Body of pancreas (tissue), 4 donors: ENCODE results near the gene PTPRN2.

Source experiments
- CTCF ChIP-seq, 7 experiments: fragments of 450-650 bp in 4 of 7; fragments of 200-600 bp in 3 of 7; sonication (generic) in 3 of 7; IDR thresholded peaks; one replicate each; pipeline ENCODE4 v1.5.1; 2016 to 2019; ENCODE audit warnings: antibody characterized with exemption in 7 of 7
- POLR2A ChIP-seq, 3 donors: fragments of 450-650 bp; IDR thresholded peaks; one replicate each; pipeline ENCODE4 v1.6.1; 2016; ENCODE audit warnings: antibody characterized with exemption in 3 of 3, mild to moderate bottlenecking in 2 of 3

- TF ChIP-seq CTCF (IDR thresholded peaks at IDR 0.05) (no peak), POLR2A (IDR thresholded peaks at IDR 0.05) (no peak)
Observed at GRCh38 chr7:158034571-158034970, 553.1 kb downstream of the PTPRN2 start.
